ENCODE measurements around the gene SLC29A4.

Gene SLC29A4

GRCh38 chr7:5332579-5332978, 49.8 kb downstream of the SLC29A4 start:
- no peak for DNase-seq

DNA sequence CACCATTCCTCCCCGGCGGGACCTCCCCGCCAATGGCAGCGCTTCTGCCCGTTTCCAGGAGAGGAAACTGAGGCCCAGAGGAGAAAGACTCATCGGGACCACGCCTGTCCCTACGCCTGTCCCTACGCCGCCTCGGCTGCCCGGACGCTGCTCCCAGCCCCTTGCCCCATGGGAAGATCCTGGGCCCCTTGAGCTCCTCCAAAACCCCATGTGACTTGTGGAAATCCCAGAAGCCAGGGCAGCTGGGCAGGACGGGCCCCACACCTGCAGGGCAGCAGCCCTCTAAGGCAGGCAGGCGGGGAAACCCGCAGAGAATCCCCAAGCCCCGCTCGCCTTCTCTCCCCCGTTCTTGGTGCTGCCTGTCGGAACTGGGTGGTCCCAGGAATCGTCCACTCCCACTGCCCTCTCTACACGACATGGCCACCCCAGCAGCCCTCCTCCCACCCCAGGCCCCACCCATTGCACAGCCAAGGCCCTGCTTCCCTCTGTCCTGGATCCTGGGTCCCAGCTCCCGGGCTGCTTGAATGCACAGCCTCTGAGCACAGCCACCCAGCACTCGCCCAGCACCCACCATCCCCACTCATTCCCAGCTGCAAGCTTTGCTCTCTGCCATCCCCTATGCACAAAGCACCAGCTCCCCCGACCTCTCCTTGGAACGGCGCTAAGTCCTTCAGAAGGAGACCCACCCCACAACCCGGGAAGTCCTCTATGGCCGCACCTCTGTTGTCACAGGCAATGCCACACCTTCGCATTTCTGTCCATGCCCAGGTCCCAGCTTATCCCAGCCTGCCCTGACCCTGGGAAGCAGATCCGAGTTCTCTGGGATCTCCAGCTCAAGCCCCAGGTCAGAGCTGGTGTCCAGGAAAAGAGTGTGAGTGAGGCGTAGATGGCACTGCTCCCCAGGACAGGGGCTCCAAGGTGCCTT, 50.6 kb downstream of the SLC29A4 start:
- no peak for DNase-seq

DNA sequence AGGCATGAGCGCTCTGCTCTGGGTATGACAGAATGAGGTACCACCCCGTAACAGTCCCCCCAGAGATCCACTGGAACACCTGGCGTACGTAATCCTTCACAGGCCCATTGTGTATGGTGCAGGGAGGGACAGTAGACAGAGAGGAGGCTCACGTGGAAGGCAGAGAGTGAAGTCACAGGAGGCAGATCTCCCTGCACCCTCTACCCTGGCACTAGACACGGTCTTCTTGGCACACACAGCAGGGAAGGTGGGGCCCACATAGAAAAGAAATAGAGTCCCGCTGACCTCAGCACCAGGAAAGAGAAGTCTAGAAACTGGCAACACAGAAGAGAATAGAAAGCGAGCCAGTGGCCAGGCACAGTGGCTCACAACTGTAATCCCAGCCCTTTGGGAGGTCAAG, 51.9 kb downstream of the SLC29A4 start:
- no peak for DNase-seq

DNA sequence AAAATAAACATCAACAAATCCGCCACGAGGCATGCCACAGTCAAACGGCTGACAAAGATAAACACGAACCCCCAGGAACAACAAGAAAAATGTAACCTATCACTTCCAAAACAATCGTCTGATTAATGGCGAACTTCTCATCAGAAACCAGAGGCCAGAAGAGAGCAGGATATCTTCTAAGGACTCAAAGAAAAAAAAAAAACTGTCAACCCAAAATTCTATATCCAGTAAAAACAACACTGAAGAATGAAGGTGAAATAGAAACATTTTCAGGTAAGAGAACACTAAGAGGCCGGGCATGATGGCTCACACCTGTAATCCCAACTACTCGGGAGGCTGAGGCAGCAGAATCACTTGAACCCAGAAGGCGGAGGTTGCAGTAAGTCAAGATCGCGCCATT, 54.3 kb downstream of the SLC29A4 start:
- DNase-seq = no peak

GRCh38 chr7:5339955-5340354, 57.2 kb downstream of the SLC29A4 start:
- DNase-seq = no peak

DNA sequence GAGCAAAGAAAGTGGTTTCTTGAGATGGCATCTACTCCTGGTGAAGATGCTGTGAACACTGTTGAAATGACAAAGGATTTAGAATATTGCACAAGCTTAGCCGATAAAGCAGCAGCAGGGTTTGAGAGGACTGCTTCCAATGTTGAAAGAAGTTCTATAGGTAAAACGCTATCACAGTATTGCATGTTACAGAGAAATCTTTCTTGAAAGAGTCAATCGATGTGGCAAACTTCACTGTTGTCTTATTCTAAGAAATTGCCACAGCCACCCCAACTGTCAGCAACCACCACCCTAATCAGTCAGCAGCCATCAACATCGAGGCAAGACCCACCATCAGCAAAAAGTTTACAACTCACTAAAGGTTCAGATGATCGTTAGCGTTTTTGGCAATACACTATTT, 59.9 kb downstream of the SLC29A4 start:
- no peak for DNase-seq

DNA sequence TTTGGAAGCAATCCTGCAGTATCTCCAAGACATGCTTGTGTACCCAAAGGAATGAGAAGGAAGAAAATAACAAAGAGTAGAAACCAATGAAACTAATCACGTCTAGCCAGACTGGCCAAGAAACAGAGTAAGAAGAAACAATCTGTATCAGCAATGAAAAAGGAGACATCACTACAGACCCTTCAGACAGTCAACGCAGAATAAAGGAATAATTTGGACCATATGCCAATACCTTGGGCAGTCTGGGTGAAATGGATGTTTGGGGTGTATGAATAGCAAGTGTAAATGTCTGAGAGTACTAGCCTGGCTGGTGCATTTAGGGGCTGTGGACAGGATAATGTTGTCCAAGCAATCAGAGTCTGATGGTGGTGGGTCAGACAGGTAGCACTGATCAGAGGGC, 61.1 kb downstream of the SLC29A4 start:
- DNase-seq = no peak

DNA sequence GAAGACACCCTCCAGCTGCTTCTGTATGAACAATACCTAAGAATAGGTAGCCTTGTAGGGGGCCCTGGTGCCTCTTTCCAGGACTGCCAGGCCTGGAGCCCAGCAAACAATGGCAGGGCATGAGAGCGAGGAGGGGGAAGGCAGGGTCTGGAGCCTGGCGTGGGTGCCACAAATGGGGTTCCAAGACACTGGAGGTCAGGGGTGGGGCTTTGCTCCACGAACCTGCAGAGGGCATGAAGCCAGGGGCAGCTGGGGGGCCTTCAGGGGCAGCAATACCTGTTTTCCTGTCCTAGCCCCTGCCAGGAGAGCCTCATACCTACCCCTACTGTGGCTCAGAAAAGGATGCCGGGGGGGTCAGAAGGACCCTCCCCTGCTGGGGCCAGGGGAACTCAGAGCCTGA, 61.6 kb downstream of the SLC29A4 start:
- DNase-seq = no peak

- no peak for DNase-seq
These were observed 62.4 kb downstream of the SLC29A4 start for GRCh38 chr7:5345171-5345570.

- DNase-seq = no peak
These were observed 62.9 kb downstream of the SLC29A4 start for GRCh38 chr7:5345671-5346070.

DNA sequence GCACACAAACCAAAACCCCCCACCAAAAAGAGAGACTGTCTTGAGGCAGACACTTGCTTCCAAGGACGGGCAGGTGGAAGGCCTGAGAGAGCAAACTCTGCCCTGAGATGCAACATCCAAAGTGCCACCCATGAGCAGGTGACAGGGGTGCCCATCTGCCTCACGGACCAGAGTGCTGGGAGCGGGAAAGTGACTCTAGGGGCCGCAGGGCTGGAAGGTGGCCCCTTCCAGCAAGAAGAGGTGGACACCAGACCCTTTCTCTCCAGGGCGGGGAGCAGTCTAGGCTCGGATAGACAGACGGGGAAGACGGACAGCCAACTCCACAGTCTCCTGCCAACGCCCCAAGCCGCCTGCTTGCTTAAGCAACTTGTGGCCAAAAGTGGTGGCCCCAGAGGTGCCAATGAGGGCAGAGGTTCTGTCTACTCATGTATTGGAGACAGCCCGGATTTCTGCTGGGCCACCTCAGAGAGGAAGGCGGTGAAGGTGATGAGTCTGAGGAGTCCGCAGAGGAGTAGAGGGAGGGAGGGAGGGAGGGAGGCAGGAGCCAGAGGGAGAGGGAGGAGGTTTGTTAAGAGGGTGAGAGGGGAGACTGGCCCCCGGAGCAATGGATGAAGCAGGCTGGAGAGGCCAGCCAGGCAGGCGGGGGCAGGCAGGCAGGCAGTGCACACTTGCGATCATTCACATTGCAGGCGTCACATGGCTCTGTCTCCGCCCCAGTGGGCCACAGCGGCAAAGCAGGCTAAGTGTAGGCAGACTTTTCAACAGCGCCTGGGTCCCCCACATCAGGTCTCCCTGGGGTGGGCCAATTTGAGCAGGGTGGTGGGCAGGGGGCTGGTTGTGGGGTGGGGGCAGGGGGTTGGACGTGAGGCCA, 65.6 kb downstream of the SLC29A4 start:
- no peak for DNase-seq

DNA sequence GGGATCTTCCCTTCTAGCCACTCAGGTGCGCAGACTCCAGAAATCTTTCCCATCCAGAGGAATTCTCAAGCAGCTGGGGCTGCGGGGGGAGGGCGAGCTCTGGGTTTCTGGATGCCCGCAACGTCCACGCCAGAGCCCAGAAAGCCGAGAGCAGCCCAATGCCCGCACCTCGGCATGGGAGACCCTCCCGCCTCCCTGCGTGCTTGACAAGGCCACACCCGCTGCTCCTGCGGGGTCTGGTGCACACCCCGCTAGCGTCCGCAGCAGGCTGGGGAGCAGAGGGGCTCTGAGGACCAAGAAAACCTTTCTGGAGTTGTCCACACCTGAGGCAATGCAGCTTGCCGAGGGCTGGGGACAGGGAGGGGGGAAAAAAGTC, 66.2 kb downstream of the SLC29A4 start:
- DNase-seq = no peak

- DNase-seq = no peak
These were observed 66.9 kb downstream of the SLC29A4 start for GRCh38 chr7:5349437-5350173.

GRCh38 chr7:5350174-5350463, 67.4 kb downstream of the SLC29A4 start:
- DNase-seq = no peak

- DNase-seq = no peak
These were observed 68.0 kb downstream of the SLC29A4 start for GRCh38 chr7:5350600-5351385.

DNA sequence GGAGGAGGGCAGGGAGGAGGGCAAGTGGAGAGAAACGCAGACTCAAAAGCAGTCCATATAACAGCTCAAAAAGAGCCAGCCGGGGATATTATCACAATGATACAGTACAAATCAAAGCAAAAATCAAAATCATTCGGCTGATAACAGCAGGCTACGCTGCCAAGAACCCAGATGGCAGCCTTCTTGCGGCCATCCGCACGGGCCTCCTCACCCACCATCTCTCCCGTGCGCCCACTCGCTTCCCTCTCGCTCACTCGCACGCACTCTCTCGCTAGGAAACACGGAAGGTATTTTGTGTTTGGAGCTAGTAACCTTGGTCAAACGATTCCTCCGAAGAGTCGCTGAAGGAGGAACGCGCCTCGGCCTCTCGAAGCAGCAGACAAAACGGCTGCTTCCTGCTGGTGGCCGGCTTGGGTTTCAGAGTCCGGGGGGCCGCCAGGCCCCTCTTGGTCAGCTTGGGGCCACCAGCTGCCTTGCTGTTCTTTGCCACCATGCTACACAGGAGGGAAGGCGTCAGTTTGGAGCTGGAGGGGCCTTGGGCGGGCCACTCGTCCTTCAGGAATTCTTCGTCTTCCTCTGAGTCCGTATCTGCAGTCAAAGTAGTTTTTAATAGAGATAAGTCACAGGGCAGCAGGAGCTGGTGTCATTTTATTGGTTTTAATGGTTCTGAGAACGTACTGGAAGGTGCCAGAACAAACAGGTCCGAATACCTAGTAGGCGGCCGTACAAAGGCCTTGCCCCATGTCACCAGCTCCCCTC, 68.9 kb downstream of the SLC29A4 start:
- DNase-seq = no peak

DNA sequence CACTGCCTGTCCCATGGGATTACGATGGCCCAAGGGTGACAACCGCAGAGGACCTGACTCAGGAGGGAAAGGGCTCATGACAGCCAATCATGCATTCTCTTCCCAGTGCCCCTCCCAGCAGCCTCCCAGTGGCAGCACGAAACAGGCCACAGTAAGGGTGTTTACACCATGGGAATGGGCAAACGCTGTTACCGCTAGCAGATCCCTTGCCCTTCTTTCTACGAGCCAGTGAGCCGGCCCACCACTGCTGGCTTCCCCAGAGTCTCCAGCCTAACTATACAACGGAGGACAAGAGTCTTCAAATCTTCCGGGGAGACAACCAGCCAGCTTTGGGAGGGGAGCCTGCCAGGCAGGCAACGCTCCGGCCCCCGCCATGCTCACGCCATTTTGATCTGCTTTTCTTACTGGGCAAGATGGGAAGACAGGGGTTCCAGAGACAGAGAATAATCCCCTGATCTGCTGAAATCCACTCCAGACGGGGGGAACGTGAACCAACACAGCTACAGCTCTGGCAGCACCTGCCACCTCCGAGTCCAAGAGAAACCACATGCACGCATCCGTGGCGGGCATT, 69.8 kb downstream of the SLC29A4 start:
- no peak for DNase-seq

DNA sequence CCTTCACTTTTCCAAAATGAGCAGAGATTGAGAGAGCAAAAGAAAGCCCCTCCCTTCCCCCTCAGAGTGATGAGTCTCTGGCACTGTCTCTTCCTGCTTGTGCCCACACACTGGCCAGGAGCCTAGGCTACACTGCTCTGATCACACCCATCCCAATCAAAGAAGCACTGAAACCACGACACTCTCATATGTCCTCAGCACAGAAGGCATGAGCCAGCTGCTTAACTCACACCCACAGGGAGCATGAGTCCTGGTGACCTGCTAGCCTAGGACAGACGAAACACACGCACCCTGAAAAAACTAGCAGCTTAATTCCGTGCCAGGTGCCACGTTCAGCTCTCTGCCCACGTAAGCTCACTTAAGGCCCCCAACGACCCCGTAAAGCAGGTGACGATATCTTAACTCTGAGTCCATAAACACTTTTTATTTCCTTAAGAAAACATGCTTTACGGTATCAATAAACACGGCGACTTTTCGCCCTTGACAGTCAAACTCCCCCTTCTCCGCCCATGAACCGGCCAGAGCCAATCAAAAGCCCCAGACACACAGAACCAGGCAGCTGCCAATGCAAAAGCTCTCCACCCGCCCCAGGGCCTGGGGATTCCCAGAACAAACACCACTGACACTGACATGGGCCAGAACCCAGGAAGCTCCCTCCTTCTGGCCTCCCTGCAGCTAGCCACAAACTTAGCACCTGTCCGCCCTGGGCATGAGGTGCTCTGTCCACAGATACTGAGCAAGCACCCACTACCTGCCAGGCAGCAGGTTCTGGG, 71.9 kb downstream of the SLC29A4 start:
- no peak for DNase-seq
